OCI-LY7 (cell line): ENCODE measurements around the gene PCYT1B. TPM values are rescaled to one million over a fixed set of nuclear protein-coding genes. Genes with fewer than 3 reads are reported as not detected.

ENCODE experiments used
- BruUV-seq: library from RNA; stranded (reverse); fragments of 400-500 nt; replicated peaks from 2 replicates; lab custom pipeline; 2021; lab: Mats Ljungman, UMichigan
- CTCF ChIA-PET: fragments of 300-600 bp; sonication (Branson Sonifier 250); formaldehyde crosslinking; loops from one replicate; lab custom pipeline; 2022; ENCODE audit warnings: antibody characterized with exemption; ENCODE audit not compliant: unreplicated experiment; lab: Charles Lee
- POLR2A ChIA-PET: fragments of 300-600 bp; sonication (Branson Sonifier 250); formaldehyde crosslinking; loops from one replicate; lab custom pipeline; 2022; ENCODE audit warnings: antibody characterized with exemption; lab: Charles Lee
- DNase-seq: peaks from one replicate; pipeline ENCODE4 v3.0.0-alpha.2; 2015; ENCODE audit warnings: low spot score
- H2AFZ ChIP-seq: fragments of 200-600 bp; sonication (generic), shearing (Covaris generic); 2 replicates; pipeline ENCODE4 v1.6.1; 2014; ENCODE audit warnings: mild to moderate bottlenecking, antibody characterized with exemption, low read length, moderate library complexity
- H3K27ac ChIP-seq: fragments of 200-600 bp; sonication (generic); 2 replicates; pipeline ENCODE4 v1.5.1; 2014; ENCODE audit warnings: mixed run types, low read depth, mild to moderate bottlenecking, moderate library complexity, low read length, inconsistent platforms; ENCODE audit not compliant: poor library complexity, severe bottlenecking
- H3K36me3 ChIP-seq: fragments of 200-600 bp; sonication (generic); 2 replicates; pipeline ENCODE4 v1.6.1; 2014; ENCODE audit warnings: mild to moderate bottlenecking, antibody characterized with exemption, low read length, moderate library complexity, mixed read lengths; ENCODE audit not compliant: insufficient read depth
- H3K4me1 ChIP-seq: fragments of 200-600 bp; sonication (generic); 2 replicates; pipeline ENCODE4 v1.5.1; 2014; ENCODE audit warnings: mild to moderate bottlenecking, low read length; ENCODE audit not compliant: insufficient read depth, poor library complexity, severe bottlenecking
- H3K4me2 ChIP-seq: fragments of 200-600 bp; sonication (generic); 2 replicates; pipeline ENCODE4 v1.6.1; 2014; ENCODE audit warnings: mild to moderate bottlenecking, low read length
- H3K4me3 ChIP-seq: fragments of 200-600 bp; sonication (generic); 2 replicates; pipeline ENCODE4 v1.5.1; 2014; ENCODE audit warnings: mild to moderate bottlenecking, low read depth, low read length; ENCODE audit not compliant: poor library complexity, severe bottlenecking
- H3K79me2 ChIP-seq: fragments of 200-600 bp; sonication (generic); 2 replicates; pipeline ENCODE4 v1.6.1; 2016; ENCODE audit warnings: low read depth, mild to moderate bottlenecking, low read length, moderate library complexity, mixed read lengths; ENCODE audit not compliant: insufficient read depth
- H3K9me2 ChIP-seq: fragments of 200-600 bp; sonication (generic); 2 replicates; pipeline ENCODE4 v1.6.1; 2016; ENCODE audit warnings: mild to moderate bottlenecking, low read length, mixed read lengths; ENCODE audit not compliant: insufficient read depth
- H3K9me3 ChIP-seq: fragments of 200-600 bp; sonication (generic); 2 replicates; pipeline ENCODE4 v1.6.1; 2014; ENCODE audit warnings: mild to moderate bottlenecking, mixed run types, low read length, mixed read lengths
- H4K20me1 ChIP-seq: fragments of 200-600 bp; sonication (generic); 2 replicates; pipeline ENCODE4 v1.6.1; 2014; ENCODE audit warnings: mild to moderate bottlenecking, antibody characterized with exemption, low read length, moderate library complexity, mixed read lengths; ENCODE audit not compliant: insufficient read depth
- EZH2phosphoT487 ChIP-seq: fragments of 200-600 bp; sonication (generic); IDR thresholded peaks from 2 replicates; pipeline ENCODE4 v1.6.1; 2018; ENCODE audit warnings: low read depth, borderline replicate concordance, mild to moderate bottlenecking, mixed run types, antibody characterized with exemption, low read length, moderate library complexity, mixed read lengths
- intact Hi-C: fragments of 100-400 bp; cut with micrococcal nuclease; formaldehyde crosslinking; loops from one replicate; pipeline ENCODE4 v1.10.0; 2022; ENCODE audit not compliant: unreplicated experiment
- total RNA-seq, 2 experiments: library from RNA; depleted of rRNA in 1 of 2; stranded (reverse); fragments of >200 nt in 1 of 2; shearing (Covaris generic) in 1 of 2; gene quantifications; 2 replicates each; pipeline ENCODE4 v1.2.3, GENCODE V29; 2014 to 2022
- TF ChIP-seq, protein P1 (sequence below): fragments of 200-600 bp; sonication (generic); conservative IDR thresholded peaks from 2 replicates; pipeline ENCODE4 v1.5.1; 2014; ENCODE audit warnings: mild to moderate bottlenecking, antibody characterized with exemption, low read length, moderate library complexity, mixed read lengths

Gene PCYT1B
- total RNA-seq, 2 experiments from 2014 or later: not detected

DNA sequence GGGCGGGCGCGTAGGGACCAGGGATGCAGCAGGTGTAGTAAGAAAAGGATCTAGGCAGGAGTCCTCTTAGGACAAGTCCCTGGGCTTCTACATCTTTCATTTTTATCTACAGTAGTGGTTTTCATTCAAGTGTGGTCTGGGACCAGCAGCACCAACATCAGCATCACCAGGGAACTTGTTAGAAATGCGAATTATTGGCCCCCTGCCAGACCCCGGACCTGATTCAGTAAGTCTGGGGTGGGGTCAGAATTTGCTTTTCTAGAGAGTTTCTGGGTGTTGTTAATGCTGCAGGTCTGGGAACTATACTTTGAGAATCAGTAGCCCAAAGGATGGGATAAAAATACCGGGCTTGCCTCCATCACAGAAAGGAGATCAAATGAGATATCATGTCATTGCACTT lies 1.3 kb upstream of the PCYT1B start:
- no peaks in the 10 kb centered on the region for H3K9me2 ChIP-seq
- no TSS peak for BruUV-seq
- H3K27ac ChIP-seq: no peak overlapping the region
- no peak overlapping the region for H2AFZ ChIP-seq
- no peak for DNase-seq
- H4K20me1 ChIP-seq: no peaks in the 10 kb centered on the region
- H3K36me3 ChIP-seq: no peaks in the 10 kb centered on the region
- H3K79me2 ChIP-seq: no peaks in the 10 kb centered on the region
- ChIA-PET POLR2A (no interaction called here), CTCF (no interaction called here)
- TF ChIP-seq EZH2phosphoT487: no peak
- TF ChIP-seq, protein P1, sequence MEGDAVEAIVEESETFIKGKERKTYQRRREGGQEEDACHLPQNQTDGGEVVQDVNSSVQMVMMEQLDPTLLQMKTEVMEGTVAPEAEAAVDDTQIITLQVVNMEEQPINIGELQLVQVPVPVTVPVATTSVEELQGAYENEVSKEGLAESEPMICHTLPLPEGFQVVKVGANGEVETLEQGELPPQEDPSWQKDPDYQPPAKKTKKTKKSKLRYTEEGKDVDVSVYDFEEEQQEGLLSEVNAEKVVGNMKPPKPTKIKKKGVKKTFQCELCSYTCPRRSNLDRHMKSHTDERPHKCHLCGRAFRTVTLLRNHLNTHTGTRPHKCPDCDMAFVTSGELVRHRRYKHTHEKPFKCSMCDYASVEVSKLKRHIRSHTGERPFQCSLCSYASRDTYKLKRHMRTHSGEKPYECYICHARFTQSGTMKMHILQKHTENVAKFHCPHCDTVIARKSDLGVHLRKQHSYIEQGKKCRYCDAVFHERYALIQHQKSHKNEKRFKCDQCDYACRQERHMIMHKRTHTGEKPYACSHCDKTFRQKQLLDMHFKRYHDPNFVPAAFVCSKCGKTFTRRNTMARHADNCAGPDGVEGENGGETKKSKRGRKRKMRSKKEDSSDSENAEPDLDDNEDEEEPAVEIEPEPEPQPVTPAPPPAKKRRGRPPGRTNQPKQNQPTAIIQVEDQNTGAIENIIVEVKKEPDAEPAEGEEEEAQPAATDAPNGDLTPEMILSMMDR: no peak
- H3K4me3 ChIP-seq: no peak overlapping the region
- H3K9me3 ChIP-seq: no peaks in the 10 kb centered on the region
- H3K4me2 ChIP-seq: no peak overlapping the region
- intact Hi-C loops: no loop called here
- H3K4me1 ChIP-seq: no peaks in the 10 kb centered on the region

DNA sequence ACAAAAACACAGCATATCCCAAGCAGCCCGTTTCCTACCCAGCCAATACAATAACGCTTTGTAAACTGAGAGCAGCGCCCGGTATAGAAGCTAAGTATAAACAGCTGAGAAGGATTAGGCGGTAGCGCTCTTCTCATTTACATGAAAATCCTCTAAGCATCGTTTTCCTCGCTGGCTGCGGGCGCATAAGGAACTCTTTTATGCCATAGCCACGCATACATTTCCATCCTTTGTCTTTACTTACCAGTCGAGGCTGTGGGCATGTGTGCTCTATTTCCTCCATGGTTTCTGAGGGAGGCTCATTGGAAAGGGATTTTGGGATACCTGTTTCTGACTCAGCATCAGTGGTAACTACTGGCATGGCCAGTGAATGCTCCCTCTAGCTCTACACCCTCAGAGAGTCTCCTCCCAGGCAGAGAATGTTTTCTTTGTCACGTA lies 383 bp downstream of the PCYT1B start:
- no TSS peak for BruUV-seq

GRCh38 chrX:24646006-24646405 lies 1.1 kb downstream of the PCYT1B start:
- Histone ChIP-seq H3K27ac (no peak overlapping the region), H3K9me3 (no peaks in the 10 kb centered on the region), H3K4me2 (no peak overlapping the region), H4K20me1 (no peaks in the 10 kb centered on the region), H3K4me1 (no peaks in the 10 kb centered on the region), H3K9me2 (no peaks in the 10 kb centered on the region), H2AFZ (no peak overlapping the region), H3K4me3 (no peak overlapping the region), H3K36me3 (no peaks in the 10 kb centered on the region), H3K79me2 (no peaks in the 10 kb centered on the region)
- no TSS peak for BruUV-seq
- no peak for DNase-seq
- intact Hi-C loops: no loop called here
- CTCF ChIA-PET: no interaction called here
- POLR2A ChIA-PET: no interaction called here
- TF ChIP-seq, protein P1: no peak
- no peak for TF ChIP-seq EZH2phosphoT487

More for the DNA sequence above, 383 bp downstream of the PCYT1B start:
- no peak overlapping the region for H2AFZ ChIP-seq
- intact Hi-C loops: no loop called here
- no peaks in the 10 kb centered on the region for H4K20me1 ChIP-seq
- TF ChIP-seq, protein P1: no peak
- no peak for TF ChIP-seq EZH2phosphoT487
- no peak overlapping the region for H3K27ac ChIP-seq
- no peak for DNase-seq
- POLR2A ChIA-PET: no interaction called here
- H3K9me2 ChIP-seq: no peaks in the 10 kb centered on the region
- no peaks in the 10 kb centered on the region for H3K79me2 ChIP-seq
- no peak overlapping the region for H3K4me3 ChIP-seq
- no peaks in the 10 kb centered on the region for H3K9me3 ChIP-seq
- no peak overlapping the region for H3K4me2 ChIP-seq
- no peaks in the 10 kb centered on the region for H3K4me1 ChIP-seq
- CTCF ChIA-PET: no interaction called here
- no peaks in the 10 kb centered on the region for H3K36me3 ChIP-seq
